H9 (cell line): ENCODE data around the gene MMP17. TPM values are rescaled to one million over a fixed set of nuclear protein-coding genes. Genes with fewer than 3 reads are reported as not detected.

ENCODE experiments used
- DNase-seq: peaks from one replicate; pipeline ENCODE4 v3.0.0-alpha.2; 2017
- H2AFZ ChIP-seq: one replicate; pipeline ENCODE4 v1.6.1; 2013; ENCODE audit warnings: mild to moderate bottlenecking, low read length, control low read depth, moderate library complexity
- H2AK5ac ChIP-seq: 2 replicates; pipeline ENCODE4 v1.6.1; 2013; ENCODE audit warnings: low read length, control low read depth, mixed read lengths; ENCODE audit not compliant: insufficient read length
- H2BK120ac ChIP-seq: one replicate; pipeline ENCODE4 v1.6.1; 2013; ENCODE audit warnings: low read depth, mild to moderate bottlenecking, low read length, control low read depth, inconsistent platforms; ENCODE audit not compliant: poor library complexity, severe bottlenecking
- H2BK12ac ChIP-seq: 2 replicates; pipeline ENCODE4 v1.6.1; 2013; ENCODE audit warnings: low read length, control low read depth, mixed read lengths, low read depth; ENCODE audit not compliant: insufficient read length
- H2BK15ac ChIP-seq: 2 replicates; pipeline ENCODE4 v1.6.1; 2013; ENCODE audit warnings: low read depth, low read length, control low read depth
- H2BK20ac ChIP-seq: one replicate; pipeline ENCODE4 v1.6.1; 2013; ENCODE audit warnings: low read depth, mild to moderate bottlenecking, low read length, control low read depth, inconsistent platforms; ENCODE audit not compliant: poor library complexity, severe bottlenecking
- H2BK5ac ChIP-seq: 2 replicates; pipeline ENCODE4 v1.6.1; 2013; ENCODE audit warnings: low read length, control low read depth, mixed read lengths; ENCODE audit not compliant: insufficient read length
- H3K14ac ChIP-seq: 2 replicates; pipeline ENCODE4 v1.6.1; 2013; ENCODE audit warnings: low read length, control low read depth; ENCODE audit not compliant: insufficient read depth
- H3K18ac ChIP-seq: 2 replicates; pipeline ENCODE4 v1.6.1; 2013; ENCODE audit warnings: low read depth, mild to moderate bottlenecking, mixed read lengths, low read length, control low read depth; ENCODE audit not compliant: insufficient read length
- H3K23ac ChIP-seq: 2 replicates; pipeline ENCODE4 v1.6.1; 2013; ENCODE audit warnings: low read length, control low read depth, mixed read lengths, low read depth; ENCODE audit not compliant: insufficient read length
- H3K23me2 ChIP-seq: 2 replicates; pipeline ENCODE4 v1.6.1; 2013; ENCODE audit warnings: low read depth, mild to moderate bottlenecking, mixed read lengths, low read length, control low read depth; ENCODE audit not compliant: insufficient read length, poor library complexity, severe bottlenecking
- H3K27ac ChIP-seq: 2 replicates; pipeline ENCODE4 v1.5.1; 2013; ENCODE audit warnings: low read length, control low read depth, mixed read lengths, low read depth; ENCODE audit not compliant: insufficient read length
- H3K27me3 ChIP-seq: 2 replicates; pipeline ENCODE4 v1.6.1; 2013; ENCODE audit warnings: low read length, control low read depth, inconsistent platforms; ENCODE audit not compliant: insufficient read depth
- H3K4ac ChIP-seq: 2 replicates; pipeline ENCODE4 v1.6.1; 2013; ENCODE audit warnings: low read depth, mild to moderate bottlenecking, control low read depth, inconsistent platforms, low read length, moderate library complexity
- H3K4me1 ChIP-seq: 2 replicates; pipeline ENCODE4 v1.6.1; 2013; ENCODE audit warnings: low read length, control low read depth, inconsistent platforms; ENCODE audit not compliant: insufficient read depth
- H3K4me2 ChIP-seq: 2 replicates; pipeline ENCODE4 v1.6.1; 2013; ENCODE audit warnings: low read length, control low read depth, mixed read lengths; ENCODE audit not compliant: insufficient read length, insufficient read depth
- H3K56ac ChIP-seq: 2 replicates; pipeline ENCODE4 v1.6.1; 2013; ENCODE audit warnings: low read depth, mild to moderate bottlenecking, mixed read lengths, low read length, control low read depth; ENCODE audit not compliant: insufficient read length
- H3K79me1 ChIP-seq: 2 replicates; pipeline ENCODE4 v1.6.1; 2013; ENCODE audit warnings: low read depth, mild to moderate bottlenecking, moderate library complexity, low read length, control low read depth, inconsistent platforms; ENCODE audit not compliant: insufficient read depth, poor library complexity, severe bottlenecking
- H3K79me2 ChIP-seq: 2 replicates; pipeline ENCODE4 v1.6.1; 2013; ENCODE audit warnings: low read length, control low read depth, inconsistent platforms; ENCODE audit not compliant: insufficient read depth
- H3K9ac ChIP-seq: 2 replicates; pipeline ENCODE4 v1.6.1; 2013; ENCODE audit warnings: low read length, control low read depth, mixed read lengths; ENCODE audit not compliant: insufficient read length; ENCODE audit errors: extremely low read depth
- H3K9me3 ChIP-seq: one replicate; pipeline ENCODE4 v1.6.1; 2013; ENCODE audit warnings: low read depth, low read length, inconsistent platforms; ENCODE audit not compliant: control insufficient read depth
- H3T11ph ChIP-seq: one replicate; pipeline ENCODE4 v1.6.1; 2013; ENCODE audit warnings: mild to moderate bottlenecking, low read length, control low read depth, inconsistent platforms
- H4K20me1 ChIP-seq: one replicate; pipeline ENCODE4 v1.6.1; 2013; ENCODE audit not compliant: control insufficient read depth, insufficient read length, insufficient read depth
- H4K5ac ChIP-seq: 2 replicates; pipeline ENCODE4 v1.6.1; 2013; ENCODE audit warnings: low read depth, mild to moderate bottlenecking, mixed read lengths, low read length, control low read depth; ENCODE audit not compliant: insufficient read length
- H4K8ac ChIP-seq: replicated peaks from 2 replicates; pipeline ENCODE4 v1.6.1; 2013; ENCODE audit warnings: low read length, control low read depth, mixed read lengths, low read depth; ENCODE audit not compliant: insufficient read length
- H4K91ac ChIP-seq: 2 replicates; pipeline ENCODE4 v1.6.1; 2013; ENCODE audit warnings: low read depth, mild to moderate bottlenecking, moderate library complexity, mixed read lengths, low read length, control low read depth; ENCODE audit not compliant: insufficient read length
- H3K27ac Mint-ChIP-seq, 3 experiments: 2 replicates in 2 of 3; 3 replicates in 1 of 3; pipeline ENCODE4 v1.8.0; 2020 to 2021; ENCODE audit warnings: mixed read lengths in 3 of 3, mild to moderate bottlenecking in 1 of 3, moderate library complexity in 1 of 3
- H3K27me3 Mint-ChIP-seq: 2 replicates; pipeline ENCODE4 v1.8.0; 2021; ENCODE audit warnings: low read depth, mild to moderate bottlenecking, moderate library complexity, mixed read lengths
- H3K36me3 Mint-ChIP-seq, 3 experiments: 2 replicates in 2 of 3; 3 replicates in 1 of 3; pipeline ENCODE4 v1.8.0; 2020 to 2021; ENCODE audit warnings: low read depth in 3 of 3, mixed read lengths in 3 of 3; ENCODE audit not compliant: insufficient read depth in 1 of 3
- H3K4me1 Mint-ChIP-seq, 2 experiments: 2 replicates each; pipeline ENCODE4 v1.8.0; 2020; ENCODE audit warnings: mixed read lengths in 2 of 2
- H3K4me3 Mint-ChIP-seq, 2 experiments: 2 replicates in 1 of 2; 3 replicates in 1 of 2; pipeline ENCODE4 v1.8.0; 2020 to 2021; ENCODE audit warnings: mild to moderate bottlenecking in 2 of 2, mixed read lengths in 2 of 2, moderate library complexity in 1 of 2
- H3K9me3 Mint-ChIP-seq, 2 experiments: 2 replicates in 1 of 2; 3 replicates in 1 of 2; pipeline ENCODE4 v1.8.0; 2020; ENCODE audit warnings: mild to moderate bottlenecking in 2 of 2, mixed read lengths in 2 of 2, moderate library complexity in 1 of 2
- WGBS: extraction: QIAGEN DNeasy Blood & Tissue Kit; methylation state at CpG from one replicate; pipeline ENCODE4 v1.1.7; 2013; ENCODE audit warnings: missing lambda C conversion rate, low lambda C conversion rate, mixed read lengths; ENCODE audit not compliant: insufficient read length; ENCODE audit errors: extremely low coverage; 5-methylcytosine and 5-hydroxymethylcytosine counted together
- total RNA-seq: library from RNA; stranded (reverse); gene quantifications from 2 replicates; pipeline ENCODE4 v1.2.1, GENCODE V29; 2021
- TF ChIP-seq, protein P1 (sequence below): fragments of 200-600 bp; sonication (generic); conservative IDR thresholded peaks from 3 replicates; pipeline ENCODE4 v1.8.0; 2021; ENCODE audit warnings: antibody characterized with exemption, mild to moderate bottlenecking

The MMP17 gene
- total RNA-seq, 1 experiment from 2014 or later = 14.8 TPM

DNA sequence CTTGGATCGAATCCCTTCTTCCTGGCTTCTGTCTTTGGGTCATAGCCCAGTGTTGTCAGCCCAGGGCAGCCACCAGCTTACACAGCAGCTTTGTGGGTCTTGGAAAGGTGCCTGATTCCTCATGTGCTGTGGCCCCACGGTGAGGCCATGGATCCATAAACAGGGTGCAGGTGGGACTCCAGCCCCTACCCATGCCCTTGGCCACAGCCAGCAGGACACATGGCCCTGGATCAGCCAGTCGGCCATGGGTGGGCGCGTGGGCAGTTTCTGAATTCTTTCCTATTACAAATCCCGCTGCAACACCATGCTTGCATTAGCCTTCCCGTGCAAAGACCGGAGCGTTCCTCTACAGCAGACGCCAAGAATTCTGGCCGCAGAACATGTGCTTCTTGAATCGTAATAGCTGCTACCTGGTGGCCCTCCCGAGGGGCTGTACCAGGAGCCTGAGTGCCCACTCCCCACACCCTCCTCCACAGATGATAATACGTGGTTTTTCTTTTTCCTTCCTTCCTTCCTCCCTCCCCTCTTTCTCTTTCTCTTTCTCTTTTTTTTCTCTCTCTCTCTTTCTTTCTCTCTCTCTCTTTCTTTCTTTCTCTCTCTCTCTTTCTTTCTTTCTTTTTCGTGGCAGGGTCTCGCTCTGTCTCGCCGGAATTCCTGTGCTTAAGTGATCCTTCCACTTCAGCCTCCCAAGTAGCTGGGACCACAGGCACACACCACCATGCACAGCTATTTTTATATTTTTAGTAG is 2.9 kb upstream of the MMP17 start:
- Histone ChIP-seq H3K27me3 (no peaks in the 10 kb centered on the region; the same call in 1 of the 2 replicates), H3K9ac (no peak overlapping the region), H3K4me1 (no peaks in the 10 kb centered on the region), H2AFZ (no peak overlapping the region), H3K4ac (no peak overlapping the region), H3K18ac (no peak overlapping the region), H3K9me3 (no peaks in the 10 kb centered on the region), H3K79me2 (no peaks in the 10 kb centered on the region; the same call in 1 of the 2 replicates), H3T11ph (no peak overlapping the region), H4K5ac (no peak overlapping the region), H2BK120ac (no peak overlapping the region), H4K20me1 (peaks cover 3% of the 10 kb centered on the region), H4K91ac (no peak overlapping the region), H3K23me2 (peaks cover 15% of the 10 kb centered on the region), H3K23ac (no peak overlapping the region), H2BK5ac (no peak overlapping the region), H2AK5ac (no peak overlapping the region), H2BK15ac (no peak overlapping the region), H2BK20ac (no peak overlapping the region), H3K14ac (no peak overlapping the region), H3K79me1 (no peaks in the 10 kb centered on the region), H2BK12ac (no peak overlapping the region), H3K4me2 (no peak overlapping the region), H4K8ac (no peak overlapping the region), H3K56ac (no peak overlapping the region), H3K27ac (no peak overlapping the region)
- TF ChIP-seq, protein P1, sequence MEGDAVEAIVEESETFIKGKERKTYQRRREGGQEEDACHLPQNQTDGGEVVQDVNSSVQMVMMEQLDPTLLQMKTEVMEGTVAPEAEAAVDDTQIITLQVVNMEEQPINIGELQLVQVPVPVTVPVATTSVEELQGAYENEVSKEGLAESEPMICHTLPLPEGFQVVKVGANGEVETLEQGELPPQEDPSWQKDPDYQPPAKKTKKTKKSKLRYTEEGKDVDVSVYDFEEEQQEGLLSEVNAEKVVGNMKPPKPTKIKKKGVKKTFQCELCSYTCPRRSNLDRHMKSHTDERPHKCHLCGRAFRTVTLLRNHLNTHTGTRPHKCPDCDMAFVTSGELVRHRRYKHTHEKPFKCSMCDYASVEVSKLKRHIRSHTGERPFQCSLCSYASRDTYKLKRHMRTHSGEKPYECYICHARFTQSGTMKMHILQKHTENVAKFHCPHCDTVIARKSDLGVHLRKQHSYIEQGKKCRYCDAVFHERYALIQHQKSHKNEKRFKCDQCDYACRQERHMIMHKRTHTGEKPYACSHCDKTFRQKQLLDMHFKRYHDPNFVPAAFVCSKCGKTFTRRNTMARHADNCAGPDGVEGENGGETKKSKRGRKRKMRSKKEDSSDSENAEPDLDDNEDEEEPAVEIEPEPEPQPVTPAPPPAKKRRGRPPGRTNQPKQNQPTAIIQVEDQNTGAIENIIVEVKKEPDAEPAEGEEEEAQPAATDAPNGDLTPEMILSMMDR = no peak
- Mint-ChIP-seq H3K27me3 (peaks cover 36% of the 10 kb centered on the region), H3K9me3 (no peaks in the 10 kb centered on the region), H3K4me1 (peaks cover 2 to 6% of the 10 kb centered on the region in 2 experiments; a peak in 2 of 4 replicates), H3K27ac (no peak overlapping the region), H3K36me3 (no peaks in the 10 kb centered on the region; a peak in 1 of 7 replicates), H3K4me3 (no peak overlapping the region)
- DNase-seq = peak; percentile 30
- WGBS = no CpG with 5 or more reads among the region's 18 CpGs
